ENCODE data around the gene PDE3B.
"Not testable (repeated sequence)": the region's sequence is repeated elsewhere in the genome, so short reads cannot be mapped to it uniquely, and the experiment has no call there.

Gene PDE3B

DNA sequence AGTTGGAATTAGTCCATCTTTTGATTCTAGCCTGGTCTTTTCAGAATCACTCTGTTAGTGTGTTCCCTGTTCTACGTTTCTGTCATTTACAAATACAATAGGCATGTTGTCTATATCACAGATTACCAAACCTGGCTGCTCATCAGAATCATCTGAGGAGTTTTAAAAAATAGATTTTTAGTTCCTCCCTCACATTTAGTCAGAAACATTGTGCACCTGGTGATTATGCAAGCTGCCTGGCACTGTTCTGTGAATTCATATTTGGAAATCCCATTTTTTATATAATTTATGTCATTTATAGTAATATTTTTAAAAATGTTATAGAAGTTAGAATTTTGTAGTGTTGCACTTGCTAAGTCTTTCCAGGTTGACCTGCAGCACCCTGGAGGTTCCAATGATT, 107.3 kb downstream of the PDE3B start:
- no peak for DNase-seq

DNA sequence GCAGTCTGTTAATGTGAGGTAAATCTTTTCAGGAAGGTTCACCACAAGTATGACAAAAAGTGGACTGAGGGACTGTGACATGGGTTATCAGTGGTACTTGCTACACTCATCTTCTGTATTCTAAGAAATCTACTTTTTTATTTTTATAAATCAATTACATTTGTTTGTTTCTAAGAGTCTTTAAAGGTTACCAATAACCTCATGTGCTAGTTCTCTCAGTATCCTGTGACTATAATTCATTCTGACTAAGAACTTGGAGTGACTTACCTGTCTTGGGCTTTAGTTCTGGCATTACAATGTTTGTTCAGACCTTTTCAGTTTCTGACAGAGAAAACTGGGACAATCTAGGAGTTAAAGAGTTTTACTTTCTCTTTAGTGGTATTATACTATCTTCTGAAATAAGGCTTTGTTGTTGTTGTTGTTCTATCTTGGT, 108.4 kb downstream of the PDE3B start:
- DNase-seq, result no peak

DNA sequence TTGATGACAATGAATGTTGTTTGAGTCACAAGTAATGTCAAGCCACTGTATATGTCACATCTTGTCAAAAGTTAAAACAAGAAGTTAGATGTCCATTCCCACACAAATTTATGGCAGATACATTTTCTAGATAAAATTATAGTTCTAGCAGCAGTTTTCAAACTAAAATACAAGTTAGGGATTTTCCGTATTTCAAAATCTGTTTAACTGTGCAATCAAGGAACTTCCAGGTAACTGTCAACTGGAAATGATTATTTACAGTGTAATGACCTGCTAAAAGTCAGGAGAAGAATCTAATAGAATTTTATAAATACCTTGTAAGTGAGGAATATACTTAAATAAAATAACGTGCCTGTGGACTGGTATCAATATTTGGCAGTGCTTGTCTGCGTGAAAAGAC, 111.5 kb downstream of the PDE3B start:
- DNase-seq, result no peak

DNA sequence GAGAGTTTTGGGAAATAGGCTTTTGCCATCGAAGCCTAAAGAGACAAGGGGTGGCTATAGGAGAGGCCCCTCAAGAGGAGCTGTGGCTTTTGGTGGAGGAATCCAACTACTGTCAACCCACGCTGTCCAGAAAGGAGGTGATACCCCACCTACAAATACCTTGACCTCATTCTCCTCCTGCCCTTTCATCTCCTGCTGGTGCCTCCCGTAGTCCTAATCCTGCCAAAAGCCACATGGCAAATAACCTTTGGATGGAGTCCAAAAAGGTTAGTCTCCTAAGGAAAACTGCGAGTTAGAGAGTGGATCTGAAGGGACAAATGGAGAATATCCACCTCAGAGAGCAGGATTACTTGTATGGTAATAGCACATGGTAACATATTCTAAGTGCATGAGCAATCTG, 112.7 kb downstream of the PDE3B start:
- DNase-seq, result no peak

DNA sequence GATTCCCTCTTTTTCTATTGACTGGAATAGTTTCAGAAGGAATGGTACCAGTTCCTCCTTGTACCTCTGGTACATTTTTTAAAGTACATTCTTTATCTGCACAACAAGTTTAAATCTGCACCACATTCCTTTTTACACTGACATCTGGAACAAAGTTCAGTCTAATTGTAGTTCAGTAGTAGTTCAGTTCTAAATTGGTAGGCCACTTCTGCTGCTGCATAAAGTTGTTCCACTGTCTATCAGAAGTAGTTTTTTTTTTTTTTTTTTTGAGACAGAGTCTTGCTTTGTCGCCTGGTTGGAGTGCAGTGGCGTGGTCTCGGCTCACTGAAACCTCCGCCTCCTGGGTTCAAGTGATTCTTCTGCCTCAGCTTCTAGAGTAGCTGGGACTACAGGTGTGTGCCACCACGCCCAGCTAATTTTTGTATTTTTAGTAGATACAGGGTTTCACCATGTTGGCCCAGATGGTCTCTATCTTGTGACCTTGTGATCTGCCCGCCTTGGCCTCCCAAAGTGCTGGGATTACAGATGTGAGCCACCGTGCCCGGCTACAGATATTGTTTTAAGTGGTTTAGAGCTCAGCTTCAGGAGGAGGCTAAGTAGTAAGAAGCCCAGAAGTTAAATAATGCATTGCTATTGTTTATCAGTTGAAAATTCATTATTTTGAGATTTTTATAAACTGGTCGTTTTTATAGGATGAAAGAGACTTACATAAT, 115.9 kb downstream of the PDE3B start:
- DNase-seq, result not testable (repeated sequence)

DNA sequence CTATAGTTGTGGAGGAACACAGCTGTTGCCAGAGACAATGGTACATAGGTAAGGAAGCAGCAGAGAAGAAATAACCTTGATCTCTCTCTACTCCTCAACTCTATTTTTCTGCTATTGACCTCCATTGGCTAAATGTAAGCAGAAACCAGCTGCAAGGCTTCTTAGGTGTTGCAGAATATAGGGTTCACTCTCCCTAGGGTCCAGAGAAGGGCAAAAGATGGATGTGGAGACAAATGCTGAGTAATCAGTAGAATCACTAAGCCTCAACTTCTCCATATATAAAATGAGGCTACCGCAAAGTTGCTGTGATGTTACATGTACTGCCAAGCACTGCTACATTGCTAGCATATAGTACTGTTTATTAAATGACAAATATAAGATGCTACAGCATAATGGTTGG, 120.6 kb downstream of the PDE3B start:
- DNase-seq, result no peak

DNA sequence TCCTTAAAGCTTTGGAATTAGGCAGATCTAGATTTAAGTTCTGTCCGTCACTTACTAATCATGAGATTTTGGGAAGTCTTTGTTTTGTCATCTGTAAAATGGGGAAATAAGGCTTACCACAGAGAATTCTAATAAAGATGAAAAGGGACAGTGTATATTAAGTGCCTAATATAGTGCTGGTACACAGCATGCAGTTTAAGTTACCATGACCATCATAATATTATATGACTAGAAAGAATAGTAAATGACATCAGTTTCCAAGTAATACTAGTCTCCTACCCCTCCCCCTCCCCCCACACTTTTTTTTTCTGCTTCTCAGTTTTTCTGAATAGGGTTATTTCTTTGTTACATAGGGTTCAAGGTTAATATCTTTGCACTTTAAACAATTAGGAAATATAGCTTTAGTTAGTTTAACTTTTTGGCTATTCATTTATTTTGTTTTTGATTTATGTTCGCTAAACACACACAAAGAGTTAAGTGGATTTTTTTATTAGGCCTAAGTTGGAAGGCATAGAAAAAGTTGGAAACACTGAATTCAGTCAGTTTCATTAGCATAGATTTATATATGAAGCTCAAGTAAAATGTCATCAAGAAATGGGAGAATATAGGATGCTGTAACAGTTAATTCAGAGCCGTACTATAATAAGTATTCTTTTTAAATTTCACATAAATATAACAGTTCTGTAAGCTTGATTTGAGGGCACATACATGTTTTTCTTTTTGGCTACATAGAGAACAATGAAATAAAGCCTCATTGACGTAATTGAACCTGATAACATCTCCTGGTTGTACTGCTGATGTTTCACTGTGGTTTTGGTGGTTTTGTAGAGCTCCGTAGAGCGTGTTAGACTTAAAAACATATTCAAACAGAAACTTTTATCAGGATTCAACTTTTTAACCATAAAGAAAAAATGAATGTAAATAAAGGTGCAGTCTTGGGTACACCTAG, 121.2 kb downstream of the PDE3B start:
- DNase-seq, result no peak

DNA sequence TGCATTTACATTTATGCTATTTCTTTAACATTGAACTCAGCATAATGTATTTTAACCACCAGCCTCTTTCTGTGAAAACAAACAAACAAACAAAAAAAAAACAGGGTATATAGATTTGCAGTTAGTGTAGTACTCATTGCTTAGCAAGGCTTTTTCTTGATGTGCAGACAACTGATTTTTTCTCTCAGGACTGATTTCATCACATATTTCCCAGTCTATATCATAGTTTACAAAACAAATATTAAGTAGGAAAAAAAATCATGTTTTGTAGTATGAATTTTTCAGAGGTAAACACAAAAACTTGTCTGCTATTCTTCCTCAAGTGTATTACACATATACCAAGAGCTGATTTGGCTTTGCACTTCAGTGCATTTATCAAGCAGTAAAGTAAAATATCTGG, 123.0 kb downstream of the PDE3B start:
- DNase-seq, result no peak

DNA sequence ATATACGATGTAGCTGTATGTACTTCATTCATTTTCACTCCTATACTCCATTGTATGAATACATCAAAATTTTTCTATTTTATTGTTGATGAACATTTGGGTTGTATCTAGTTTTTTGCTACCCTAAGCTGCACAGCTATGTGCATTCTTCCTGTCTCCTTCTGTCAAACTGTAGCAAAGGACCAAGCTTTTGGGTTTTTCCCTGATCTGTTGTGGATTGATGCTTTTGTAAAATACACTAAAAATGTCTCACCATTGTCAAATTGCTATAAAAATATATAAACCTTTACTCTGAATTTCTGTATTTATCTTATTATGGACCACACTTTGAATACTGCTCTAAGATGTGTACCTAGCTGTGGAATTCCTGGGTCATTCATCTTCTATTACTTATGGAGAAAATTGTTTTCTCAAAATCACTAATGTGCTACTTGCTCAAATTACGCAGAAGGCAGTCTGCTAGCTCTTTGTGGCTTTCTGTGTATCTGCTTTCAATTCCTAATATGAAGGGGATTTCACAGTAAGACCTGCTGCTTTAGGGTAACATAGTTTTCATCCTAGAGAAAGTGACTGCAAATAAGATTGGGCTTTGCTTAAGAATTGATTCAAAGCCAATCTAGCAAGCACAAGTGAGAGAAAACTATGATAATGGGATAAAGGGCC, 125.1 kb downstream of the PDE3B start:
- no peak for DNase-seq

DNA sequence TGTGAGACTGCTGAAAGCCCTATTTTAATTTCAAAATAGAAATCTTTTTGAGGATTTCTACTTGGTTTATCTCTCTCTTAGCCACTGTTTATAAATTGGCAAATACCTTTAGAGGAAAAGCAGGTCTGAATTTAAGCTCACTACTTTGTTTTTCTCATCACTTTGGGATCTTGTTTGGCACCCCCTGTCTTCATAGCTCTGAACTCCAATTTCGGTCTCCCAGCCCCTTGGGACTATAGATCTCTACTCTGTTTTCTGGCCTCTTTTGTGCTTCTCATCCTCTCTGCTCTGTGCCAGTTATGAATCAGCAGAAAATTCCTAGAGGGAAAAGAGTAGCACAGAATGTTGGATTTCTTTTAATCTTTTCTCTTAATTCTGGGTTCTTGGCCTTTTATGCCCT, 130.2 kb downstream of the PDE3B start:
- no peak for DNase-seq

DNA sequence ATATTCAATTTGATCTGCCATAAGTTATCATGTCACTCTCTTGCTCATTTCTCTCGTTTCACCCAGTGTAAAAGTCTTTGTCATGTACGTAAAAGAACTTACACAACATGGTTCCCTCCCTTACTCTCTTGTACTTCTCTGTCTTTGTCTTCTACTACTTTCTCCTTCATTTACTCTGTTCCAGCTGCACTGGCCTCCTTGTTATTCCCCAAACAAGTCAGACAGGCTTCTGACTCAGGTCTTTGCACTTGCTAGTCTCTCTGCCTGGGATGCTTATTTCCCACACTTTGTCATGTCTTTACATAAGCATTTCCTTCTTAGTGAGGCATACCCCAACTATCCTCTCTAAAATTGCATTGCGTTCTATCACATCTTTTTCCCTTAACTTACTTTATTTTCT, 131.1 kb downstream of the PDE3B start:
- no peak for DNase-seq

DNA sequence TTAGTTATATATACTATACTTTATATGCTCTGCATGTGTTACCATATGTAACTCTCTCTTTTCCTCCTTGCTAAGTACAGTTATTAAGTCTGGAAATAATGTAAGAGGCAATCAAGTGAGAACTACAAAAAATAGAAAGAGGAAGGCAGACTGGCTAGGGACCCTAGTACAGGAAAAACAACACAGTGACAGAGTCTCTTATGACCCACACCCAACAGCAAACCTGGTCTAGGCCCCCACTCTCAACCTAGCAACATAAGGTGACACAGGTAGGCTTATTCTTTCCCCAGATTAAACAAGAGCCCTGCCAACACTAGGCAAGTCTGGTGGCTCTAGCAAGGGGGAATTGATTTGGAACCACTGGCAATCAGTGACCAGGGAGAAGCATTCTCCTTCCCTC, 132.3 kb downstream of the PDE3B start:
- DNase-seq, result no peak

DNA sequence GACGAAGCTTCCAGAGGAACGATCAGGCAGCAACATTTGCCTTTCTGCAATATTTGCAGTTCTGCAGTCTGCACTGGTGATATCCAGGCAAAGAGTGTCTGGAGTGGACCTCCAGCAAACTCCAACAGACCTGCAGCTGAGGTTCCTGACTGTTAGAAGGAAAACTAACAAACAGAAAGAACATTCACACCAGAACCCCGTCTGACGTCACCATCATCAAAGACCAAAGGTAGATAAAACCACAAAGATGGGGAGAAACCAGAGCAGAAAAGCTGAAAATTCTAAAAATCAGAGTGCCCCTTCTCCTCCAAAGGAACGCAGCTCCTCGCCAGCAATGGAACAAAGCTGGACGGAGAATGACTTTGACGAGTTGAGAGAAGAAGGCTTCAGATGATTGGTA, 134.9 kb downstream of the PDE3B start:
- DNase-seq, result not testable (repeated sequence)

DNA sequence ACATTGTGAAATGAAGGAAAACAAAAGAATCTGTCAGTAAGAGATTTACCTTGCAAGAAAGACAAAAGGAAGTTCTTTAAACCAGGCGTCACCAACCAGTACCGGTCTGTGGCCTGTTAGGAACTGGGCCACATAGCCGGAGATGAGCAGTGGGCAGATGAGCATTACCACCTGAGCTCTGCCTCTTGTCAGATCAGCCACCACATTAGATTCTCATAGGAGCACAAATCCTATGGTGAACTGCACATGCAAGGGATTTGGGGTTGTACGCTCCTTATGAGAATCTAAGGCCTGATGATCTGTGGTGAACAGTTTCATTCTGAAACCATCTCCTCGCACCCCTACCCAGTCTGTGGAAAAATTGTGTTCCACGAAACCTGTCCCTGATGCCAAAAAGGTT, 140.2 kb downstream of the PDE3B start:
- no peak for DNase-seq

DNA sequence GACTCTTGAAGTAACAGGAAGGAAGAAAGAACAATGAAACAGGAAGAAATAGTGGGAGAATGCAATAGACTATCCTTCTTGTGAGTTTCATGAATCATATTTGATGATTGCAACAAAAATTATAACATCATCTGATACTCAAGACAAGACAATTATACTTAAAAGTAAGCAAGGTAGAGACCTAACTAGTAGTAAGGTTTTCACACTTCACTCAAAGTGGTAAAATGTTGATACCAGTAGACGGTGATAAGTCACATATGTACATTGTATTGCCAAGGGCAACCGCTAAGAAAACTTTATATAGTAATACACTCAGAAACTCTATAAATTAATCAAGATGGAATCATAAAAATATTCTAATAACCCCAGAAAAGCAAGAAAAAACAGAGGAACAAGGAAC, 140.6 kb downstream of the PDE3B start:
- DNase-seq, result no peak

DNA sequence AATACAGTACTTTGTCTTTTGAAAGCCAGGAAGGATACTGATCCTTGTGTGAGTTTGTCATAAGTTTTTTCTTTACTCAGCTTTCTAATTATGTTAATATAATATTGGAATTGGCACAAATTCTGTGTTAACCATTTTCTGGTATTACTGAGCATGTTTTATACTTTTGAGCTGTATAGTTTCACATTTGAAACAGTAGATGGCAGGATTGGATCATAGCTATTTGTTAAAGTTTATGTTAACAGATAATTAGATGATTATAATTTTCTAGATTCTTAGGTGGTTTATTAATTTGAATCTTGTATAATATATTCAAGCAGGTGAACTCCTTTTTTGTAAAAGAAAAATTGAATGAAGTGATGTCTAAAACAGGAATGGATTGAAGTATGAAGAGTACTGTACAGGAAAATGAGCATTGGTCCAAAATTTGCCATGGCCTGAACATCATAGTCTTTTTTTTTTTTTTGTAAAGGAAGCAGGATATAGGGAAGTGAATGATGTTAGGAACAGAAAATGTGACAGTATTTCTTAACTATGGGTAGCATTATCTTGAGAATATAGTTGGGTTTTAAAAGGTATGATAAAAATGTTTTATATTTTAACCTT, 146.4 kb downstream of the PDE3B start:
- no peak for DNase-seq

DNA sequence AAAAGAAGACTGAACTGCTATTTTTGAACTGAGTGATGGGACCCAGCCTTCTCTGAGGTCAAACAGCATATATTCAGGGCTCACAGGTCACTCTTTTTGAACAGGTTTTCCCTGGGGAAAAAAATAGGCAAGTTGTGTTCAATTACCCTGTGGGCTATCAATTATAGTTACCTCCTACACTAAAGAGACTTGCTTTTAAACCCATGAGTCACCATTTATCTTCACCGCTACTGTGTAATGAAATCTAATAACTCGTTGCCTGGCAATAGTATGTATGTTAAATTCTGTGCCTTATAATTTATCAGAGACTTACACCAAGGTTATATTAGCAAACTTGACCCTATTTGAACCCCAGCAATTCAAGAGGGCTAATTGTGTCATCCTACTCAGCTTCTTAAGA, 149.9 kb downstream of the PDE3B start:
- DNase-seq, result no peak

DNA sequence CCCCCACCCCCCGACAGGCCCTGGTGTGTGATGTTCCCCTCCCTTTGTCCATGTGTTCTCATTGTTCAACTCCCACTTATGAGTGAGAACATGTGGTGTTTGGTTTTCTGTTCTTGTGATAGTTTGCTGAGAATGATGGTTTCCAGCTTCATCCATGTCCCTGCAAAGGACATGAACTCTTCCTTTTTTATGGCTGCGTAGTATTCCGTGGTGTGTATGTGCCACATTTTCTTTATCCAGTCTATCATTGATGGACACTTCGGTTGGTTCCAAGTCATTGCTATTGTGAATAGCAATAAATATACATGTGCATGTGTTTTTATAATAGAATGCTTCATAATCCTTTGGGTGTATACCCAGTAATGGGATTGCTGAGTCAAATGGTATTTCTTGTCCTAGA, 152.4 kb downstream of the PDE3B start:
- not testable (repeated sequence) for DNase-seq

DNA sequence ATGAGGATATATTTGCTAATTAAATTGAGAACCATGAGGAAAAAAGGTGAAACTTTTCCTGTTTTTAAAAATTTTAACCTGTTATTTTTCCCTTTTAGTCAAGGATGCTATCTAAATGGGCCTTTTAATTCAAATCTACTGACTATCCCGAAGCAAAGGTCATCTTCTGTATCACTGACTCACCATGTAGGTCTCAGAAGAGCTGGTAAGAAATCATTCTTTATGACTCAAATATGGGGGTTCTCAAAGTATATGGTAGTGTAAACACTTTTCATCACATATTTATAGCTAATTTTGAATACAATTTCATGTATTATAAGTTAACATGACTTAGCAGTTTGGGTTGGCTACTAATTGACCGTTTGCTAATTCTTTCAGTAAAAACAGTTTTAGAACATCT, 160.2 kb downstream of the PDE3B start:
- no peak for DNase-seq

DNA sequence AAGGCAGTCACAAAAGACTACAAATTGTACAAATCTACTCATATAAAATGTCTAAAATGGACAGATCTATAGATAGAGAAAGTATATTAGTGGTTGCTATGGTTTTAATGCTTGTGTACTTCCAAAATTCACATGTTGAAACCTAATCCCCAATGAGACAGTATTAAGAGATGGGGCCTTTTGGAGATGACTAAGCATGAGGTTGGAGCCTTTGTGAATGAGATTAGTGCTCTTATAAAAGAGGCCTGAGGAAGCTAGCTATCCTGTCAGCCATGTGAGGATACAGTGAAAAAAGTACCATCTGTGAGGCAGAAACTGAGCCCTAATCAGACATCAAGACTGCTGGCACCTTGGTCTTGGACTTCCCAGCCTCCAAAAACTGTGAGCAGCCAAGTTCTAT, 165.9 kb downstream of the PDE3B start:
- no peak for DNase-seq

DNA sequence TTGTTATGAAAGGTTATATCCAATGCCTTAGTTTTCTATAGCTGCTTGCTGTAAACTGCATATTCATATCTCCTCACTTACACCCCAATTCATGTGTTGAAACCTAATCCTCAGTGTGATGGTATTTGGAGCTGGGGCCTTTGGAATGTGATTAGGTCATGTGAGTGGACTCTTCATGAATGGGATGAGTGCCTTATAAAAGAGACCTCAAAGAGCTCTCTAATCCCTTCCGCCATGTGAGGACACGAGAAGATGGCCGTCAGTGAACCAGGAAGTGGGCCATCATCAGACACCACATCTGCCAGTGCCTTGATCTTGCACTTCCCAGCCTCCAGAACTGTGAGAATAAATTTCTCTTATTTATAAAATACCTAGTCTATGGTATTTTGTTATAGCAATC, 169.2 kb downstream of the PDE3B start:
- no peak for DNase-seq

DNA sequence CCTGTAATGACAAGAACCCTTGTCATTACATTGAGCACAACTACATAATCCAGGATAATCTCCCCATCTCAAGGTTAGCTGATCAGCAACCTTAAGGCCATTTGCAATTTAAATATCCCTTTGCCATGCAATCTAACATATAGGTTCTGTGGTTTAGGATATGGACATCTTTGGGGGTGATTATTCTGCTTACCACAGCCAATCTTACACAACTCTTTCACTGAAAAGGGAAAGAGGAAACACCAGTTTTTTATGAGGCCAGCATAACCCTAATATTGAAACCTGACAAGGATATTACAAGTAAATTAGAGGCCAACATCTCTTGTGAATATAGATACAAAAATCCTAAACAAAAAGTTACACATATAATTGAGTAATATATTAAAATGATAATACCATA, 169.9 kb downstream of the PDE3B start:
- no peak for DNase-seq

DNA sequence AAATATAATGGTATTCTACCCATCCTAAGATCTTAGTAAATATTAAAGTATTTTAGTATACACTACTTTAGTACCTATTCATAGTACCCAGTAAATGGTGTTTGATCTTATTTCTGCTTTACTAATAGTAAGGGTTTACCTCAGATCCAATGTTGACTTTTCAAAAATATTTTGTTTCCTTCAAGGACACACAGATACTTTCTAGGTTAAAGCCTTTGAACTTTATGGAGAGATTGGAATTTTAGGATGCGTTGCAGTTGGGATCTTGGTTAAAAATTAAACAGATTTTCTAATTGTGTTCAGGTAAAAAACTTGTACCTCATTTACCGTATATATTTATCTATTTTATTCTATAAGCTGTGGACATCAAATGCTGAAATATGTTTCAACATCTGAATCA, 175.2 kb downstream of the PDE3B start:
- no peak for DNase-seq
